GM21360 (cell line): ENCODE data around the gene COL19A1.

ENCODE experiments used
- ATAC-seq: cut with Tn5 transposase; IDR thresholded peaks from one replicate; pipeline ENCODE4 v1.9.1; 2021; ENCODE audit warnings: mild to moderate bottlenecking, moderate library complexity; ENCODE audit not compliant: unreplicated experiment

Gene COL19A1

GRCh38 chr6:70215460-70216108 is 349.2 kb downstream of the COL19A1 start:
- ATAC-seq: no peak

GRCh38 chr6:70216767-70217166 is 350.4 kb downstream of the COL19A1 start:
- no peak for ATAC-seq

DNA sequence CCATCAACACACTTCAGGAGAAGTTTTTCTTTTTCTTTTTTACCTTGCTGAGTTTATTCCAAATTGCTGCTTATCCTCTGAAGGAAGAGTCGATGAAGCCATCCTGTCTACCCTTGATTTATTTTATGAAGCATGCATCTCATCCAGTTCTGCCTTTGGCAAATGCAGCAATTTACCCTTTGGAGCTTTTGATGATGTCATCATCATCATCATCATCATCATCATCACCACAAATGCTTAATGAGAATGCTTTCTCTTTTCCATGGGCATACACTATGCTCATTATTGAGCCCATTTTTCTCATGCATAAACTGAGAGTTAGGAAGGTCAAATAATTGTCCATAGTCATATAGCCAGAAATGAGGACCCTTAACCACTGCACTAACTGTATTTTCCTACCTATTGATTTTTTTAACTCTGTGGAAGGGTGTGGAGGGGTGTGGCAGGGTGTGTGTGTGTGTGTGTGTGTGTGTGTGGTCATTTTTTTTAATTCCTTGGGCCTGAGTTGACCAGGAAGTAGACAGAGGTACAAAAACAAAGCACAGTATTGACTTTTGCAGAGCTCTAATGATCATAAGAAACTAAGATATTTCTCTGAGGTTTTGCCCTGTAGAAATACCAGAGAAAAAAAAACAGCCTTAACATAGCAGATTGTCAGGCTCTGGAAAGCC is 353.7 kb downstream of the COL19A1 start:
- no peak for ATAC-seq

DNA sequence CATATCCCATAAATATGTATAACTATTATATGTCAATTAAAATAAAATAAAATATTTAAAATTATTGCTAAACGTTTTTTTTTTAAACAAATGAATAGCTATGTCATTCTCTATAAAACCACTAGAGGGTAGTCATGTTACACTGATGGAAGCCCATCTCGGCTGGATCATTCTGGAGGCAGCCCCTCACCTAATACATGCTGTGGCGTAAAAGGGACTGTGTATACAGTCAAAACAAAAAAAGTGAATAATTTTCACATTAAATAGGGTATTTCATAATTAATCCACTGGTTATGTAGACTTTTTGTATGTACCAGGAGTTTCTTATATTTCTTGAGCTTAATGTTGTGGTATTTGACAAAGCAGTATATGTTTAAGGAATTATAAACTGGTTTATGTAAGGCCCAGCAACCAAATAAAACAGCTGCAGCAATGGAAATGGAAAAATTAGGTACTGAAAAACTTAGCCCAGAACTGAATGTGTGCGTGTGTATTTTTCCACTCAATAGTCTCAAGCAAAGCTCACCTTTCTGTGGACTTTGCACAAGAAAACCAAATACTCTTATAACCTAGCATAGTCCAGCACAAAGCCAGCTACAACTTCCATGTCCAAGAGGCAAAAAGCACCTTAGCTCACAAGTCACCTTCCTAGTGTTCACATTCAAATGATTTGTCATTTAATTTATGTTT is 354.8 kb downstream of the COL19A1 start:
- ATAC-seq: peak; percentile 72

DNA sequence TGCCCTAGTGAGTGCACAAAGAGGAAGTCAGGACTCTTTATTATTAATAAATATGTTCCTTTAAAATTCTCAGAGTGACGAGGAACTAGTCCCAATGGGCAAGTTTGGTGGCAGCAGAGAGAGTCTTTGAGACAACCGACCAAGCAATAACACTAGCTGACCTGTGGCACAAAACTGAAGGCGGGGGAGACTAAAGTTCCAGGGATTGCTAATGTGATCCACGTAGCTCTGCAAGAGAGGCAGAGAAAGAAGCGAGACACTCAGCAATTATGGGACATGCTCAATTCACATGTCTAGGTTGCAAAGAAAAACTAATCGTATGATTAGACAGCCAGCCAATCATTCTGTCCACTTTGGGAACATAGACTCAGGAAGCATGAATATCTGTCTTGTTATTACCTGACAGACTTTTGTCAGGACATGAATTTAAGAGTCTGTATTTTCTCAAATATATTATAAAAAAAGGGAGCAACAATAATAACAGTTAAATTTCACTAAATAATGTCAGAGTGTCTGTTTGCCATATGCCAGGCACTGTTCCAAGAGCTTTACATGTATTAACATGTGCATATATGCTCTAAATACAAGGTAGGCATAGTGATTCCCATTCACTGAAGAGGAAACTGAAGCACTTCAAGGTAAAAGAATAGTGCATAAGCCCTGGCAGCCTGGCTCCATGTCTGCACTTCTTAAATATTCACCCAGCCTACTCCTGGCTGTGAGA is 355.5 kb downstream of the COL19A1 start:
- no peak for ATAC-seq

GRCh38 chr6:70222439-70222749 is 356.0 kb downstream of the COL19A1 start:
- no peak for ATAC-seq

DNA sequence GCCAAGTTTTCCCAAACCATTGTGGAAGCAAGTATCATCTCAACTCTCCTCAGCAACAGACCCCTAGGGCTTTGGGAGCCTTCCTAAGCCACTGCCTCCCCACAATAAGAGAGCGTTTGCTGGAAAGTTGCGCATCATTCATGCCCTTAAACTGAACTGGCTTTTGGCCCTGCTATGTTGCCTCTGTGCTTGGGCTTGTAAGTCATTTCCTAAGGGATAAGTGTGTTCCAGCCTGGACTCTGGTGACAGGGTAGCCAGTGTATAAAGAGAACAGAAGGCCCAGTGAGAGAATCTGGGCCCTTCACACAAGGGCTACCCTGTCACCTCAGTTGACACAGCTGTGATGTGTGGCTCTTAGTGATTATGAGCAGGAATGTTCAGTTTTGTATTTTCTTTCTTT is 358.7 kb downstream of the COL19A1 start:
- ATAC-seq: no peak

DNA sequence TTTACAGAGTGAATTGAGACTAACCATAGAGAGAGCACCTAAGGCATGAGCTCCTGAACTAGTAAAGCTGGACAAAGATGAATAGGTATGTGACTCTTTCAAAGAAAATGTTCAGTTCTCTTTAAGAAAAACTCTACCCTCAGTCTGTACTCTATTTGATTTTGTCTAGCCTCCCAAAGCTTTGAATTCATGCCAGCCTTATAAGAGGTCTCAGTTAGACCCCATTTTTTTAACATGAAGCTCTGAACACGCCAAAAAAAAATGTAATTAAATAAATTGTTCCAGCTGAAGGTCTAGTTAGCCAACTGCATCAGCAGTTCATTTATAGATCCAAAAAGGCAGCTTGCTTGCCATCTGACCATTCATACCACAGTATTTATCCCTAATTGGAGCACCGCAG is 365.0 kb downstream of the COL19A1 start:
- no peak for ATAC-seq

GRCh38 chr6:70234561-70235236 is 368.3 kb downstream of the COL19A1 start:
- no peak for ATAC-seq

DNA sequence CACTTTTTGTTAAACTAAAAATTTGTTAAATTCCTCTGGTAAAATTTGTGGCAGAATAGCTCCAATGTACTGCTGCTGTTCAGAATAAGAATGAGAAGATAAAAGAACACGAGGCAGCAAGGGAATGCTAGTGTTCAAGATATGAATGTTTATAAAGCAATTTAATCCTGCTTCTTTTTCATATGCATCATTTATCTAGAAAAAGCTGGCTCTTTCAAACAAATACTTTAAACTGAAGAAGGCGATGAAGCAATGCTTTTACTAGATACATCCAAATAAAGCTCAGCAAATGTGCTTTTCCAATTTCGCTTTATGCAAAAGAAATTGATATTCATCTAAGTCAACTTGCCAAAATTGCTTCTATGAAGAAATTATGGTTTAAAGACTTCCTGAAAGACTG is 370.0 kb downstream of the COL19A1 start:
- no peak for ATAC-seq

- ATAC-seq: no peak
Measured at GRCh38 chr6:70241031-70241430, 374.7 kb downstream of the COL19A1 start.

DNA sequence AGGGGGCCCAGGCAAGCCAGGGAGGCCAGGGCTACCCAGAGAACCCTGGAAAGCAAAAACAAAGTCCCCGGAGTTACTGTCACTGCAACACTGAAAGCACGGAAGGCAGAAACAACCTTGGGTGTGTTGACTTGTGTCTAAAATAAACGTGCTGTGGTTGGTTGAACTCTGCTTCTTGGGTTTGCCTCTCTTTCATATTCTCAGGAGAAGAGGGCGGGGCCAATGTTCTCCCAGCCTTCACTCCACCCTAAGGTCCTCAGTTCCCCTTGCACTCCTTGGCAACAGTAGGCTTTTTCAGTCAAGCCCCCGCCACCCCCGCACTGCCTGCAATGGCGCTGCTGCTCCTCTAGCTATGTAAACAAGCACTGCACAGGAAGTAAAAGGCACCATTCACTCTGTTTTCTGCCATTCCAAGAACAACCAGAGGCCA is 375.6 kb downstream of the COL19A1 start:
- ATAC-seq: no peak

GRCh38 chr6:70246118-70246517 is 379.8 kb downstream of the COL19A1 start:
- ATAC-seq: no peak

DNA sequence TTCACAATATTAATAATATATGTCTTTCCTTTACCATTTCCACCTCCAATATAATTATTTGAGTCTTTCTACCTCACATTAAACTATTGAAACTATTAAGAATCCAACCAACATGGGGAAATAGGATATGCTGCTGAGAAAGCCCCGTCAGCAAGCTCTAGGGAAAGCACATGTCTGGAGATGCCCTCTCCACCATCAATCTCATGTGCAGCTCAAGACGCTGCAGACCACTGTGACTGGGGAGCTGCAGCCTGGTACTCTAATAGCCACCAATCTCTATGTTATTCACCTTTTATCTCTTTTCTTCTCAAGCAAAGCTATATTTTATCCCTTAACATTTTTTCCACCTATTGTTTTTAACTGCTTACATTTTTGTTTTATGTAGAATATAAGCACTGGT is 386.2 kb downstream of the COL19A1 start:
- ATAC-seq: no peak

- ATAC-seq: no peak
Measured at GRCh38 chr6:70253923-70254322, 387.6 kb downstream of the COL19A1 start.

GRCh38 chr6:70254784-70255183 is 388.4 kb downstream of the COL19A1 start:
- no peak for ATAC-seq

- no peak for ATAC-seq
Measured at GRCh38 chr6:70257768-70258273, 391.5 kb downstream of the COL19A1 start.

DNA sequence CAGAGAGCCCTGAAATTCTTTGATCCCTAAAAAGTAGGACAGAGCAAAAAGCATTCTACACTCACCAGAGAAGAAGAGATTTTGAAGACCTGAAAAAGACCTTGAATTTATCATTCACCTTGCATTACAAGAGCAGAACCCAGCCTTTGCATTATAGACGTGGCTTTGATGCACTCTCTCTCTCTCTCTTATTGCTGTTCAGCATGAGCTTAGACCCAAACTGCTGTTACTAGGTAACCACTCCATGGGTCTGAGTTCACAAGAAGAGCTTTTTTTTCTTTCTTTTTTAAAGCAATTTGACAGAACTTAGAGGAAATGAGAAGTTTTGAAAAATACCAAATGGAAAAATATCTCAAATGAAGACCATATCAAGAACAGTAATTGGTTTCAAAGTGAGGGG is 392.1 kb downstream of the COL19A1 start:
- no peak for ATAC-seq
